Measurements from ENCODE around the gene FAM76B. TPM values are rescaled to one million over a fixed set of nuclear protein-coding genes. Genes with fewer than 3 reads are reported as not detected.

The FAM76B gene
- total RNA-seq, 2 experiments from 2014 or later, result 35.4 to 37.8 TPM

GRCh38 chr11:95794086-95794485 lies 4.5 kb upstream of the FAM76B start:
- POLR2A ChIA-PET, result no interaction called here
- CTCF ChIA-PET, result no interaction called here

DNA sequence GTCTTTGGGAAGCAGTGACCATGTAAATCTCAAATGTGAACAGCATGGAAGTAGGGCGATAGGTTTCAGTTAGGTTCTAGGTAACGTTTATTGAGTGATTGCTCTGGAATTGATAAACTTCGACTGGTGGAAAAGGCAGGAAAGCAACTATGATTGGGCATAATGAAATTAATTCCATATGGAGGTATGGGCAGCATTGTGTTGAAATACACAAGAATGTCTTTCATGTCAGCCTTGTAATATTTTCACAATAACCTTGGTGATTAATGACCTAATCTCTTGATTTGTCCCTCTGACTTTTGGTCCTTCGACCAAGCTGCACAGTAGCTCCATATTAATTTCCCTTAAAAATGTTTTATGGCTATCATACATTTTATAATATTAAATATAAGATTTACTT lies 3.5 kb upstream of the FAM76B start:
- ChIA-PET POLR2A (interaction anchor here (0.6 kb wide), 1 partner anchor 726 kb away, joined by 3 read pairs; no protein-coding TSS in a partner anchor), CTCF (no interaction called here)

DNA sequence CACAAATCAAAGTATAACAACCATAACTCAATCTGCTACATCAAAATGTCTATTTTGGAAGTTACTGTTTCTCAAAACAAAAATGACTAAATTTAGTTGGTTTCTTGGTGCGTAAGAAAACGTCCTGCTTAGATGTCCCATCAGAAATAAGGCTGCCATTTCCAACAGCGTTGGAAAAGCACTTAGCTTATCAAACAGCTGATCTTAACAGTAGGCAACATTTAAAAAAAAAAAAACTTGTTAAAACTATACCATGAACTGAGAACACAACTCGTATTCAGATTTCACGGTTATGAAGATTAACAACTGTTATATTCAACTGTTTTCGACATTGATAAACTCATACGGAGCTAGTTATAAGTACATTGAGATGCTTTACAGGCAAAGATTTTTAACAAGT lies 3.1 kb upstream of the FAM76B start:
- POLR2A ChIA-PET, result interaction anchor here (0.6 kb wide), 1 partner anchor 726 kb away, joined by 3 read pairs; no protein-coding TSS in a partner anchor
- CTCF ChIA-PET, result no interaction called here

GRCh38 chr11:95792200-95792599 lies 2.6 kb upstream of the FAM76B start:
- CTCF ChIA-PET, result no interaction called here
- POLR2A ChIA-PET, result interaction anchor here (1.0 kb wide), 1 partner anchor 633 kb away, joined by 4 read pairs; no protein-coding TSS in a partner anchor

DNA sequence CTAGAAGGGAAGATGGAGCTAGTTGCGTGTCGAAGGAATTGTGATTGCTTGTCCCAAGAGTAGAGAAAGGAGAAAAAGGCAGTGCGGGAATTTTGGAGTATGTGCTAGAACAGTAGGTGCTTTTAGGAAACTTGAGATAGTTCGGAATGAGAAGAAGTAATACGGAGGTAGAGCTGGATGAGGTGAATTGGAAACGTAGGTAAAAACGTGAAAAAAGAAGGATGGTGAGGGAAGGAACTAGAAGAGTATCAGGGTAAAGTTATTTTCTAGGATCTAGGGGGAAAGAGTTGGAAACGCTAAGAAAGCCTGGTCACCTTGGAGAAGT lies 2.1 kb upstream of the FAM76B start:
- ChIA-PET POLR2A (interaction anchor here (1.0 kb wide), 1 partner anchor 633 kb away, joined by 4 read pairs; no protein-coding TSS in a partner anchor), CTCF (interaction anchor here (1.2 kb wide), 1 partner anchor 98 kb away, joined by 5 read pairs; no protein-coding TSS in a partner anchor)

DNA sequence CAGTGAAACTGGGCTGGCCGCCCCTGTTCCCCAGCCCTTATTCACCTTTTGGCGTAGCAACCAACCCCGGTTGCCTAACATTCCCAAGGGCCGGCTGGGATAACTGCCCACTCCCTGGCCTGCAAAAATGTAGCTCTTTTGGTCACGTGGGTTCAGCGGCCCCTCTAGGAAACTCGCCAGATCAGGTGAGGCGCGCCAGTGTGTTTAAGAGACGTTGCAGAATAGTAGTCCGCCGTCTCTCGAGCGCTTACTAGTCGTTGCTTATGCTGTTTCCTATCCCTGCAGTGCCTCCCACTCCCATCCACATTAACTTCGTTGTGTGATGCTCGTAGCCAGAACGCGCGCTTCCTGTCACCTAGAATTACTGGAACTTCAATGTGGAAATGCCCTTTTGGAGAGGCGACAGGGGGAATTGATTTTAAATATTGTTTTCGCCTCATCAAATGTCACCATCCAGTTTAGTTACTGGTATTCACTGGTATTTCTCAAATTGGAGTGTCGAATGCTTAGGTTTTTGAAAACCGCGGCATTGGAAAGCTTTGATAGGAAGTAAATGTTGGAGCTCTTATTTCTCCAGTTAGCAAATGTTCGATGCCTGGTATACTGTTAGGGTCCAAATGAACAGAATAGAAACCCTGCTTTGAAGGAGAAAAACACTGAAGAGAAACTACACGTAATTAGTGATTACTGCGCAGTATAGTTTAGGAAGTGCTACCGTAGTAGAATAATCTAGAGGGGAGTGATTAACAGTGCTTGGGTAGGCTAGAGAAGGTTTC lies 1.5 kb upstream of the FAM76B start:
- POLR2A ChIA-PET, result interaction anchor here (1.0 to 2.9 kb wide), 7 partner anchors 549 to 723 kb away, joined by 3 to 14 read pairs (median 5); partner anchors contain the start of gene SESN3
- CTCF ChIA-PET, result interaction anchor here (0.6 to 1.2 kb wide), 2 partner anchors 98 to 277 kb away, joined by 3 to 5 read pairs; no protein-coding TSS in a partner anchor

DNA sequence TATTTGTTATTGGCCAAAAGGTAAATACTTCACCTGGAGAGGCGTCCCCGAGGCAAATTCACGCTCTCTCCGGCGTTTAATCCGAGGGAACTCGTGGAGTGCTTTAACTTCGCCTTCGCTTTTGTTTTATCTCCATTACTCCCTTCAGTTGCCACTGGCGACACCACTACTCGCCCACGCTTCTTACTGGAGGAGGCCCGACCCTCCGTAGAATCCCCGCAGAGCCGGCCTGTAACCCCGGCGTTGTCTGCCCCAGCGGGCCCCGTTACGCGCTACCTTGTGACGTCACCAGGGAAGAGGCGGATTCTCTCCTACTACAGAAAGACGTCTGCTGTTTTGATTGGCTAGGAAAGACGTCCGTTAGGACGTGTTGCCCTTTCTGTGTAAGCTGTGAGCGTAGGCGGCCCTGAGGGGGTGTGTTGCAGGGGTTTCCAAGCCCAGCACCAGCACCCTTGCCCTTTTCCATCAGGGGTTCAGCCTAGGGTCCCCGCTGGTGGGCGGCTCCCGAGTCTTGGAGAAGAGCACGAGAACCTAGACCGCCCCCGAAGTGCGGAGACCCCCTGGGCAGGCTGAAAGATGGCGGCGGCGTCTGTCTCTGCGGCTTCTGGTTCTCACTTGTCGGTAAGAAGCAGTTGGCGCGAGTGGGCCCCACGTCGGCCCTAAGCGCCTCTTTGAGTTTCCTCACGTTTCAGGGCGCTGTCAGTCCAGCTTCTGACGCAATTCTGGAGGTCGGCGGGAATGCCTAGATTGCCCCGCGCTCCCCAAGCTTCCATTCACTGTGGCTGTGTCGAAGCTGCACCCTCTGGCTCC lies 746 bp upstream of the FAM76B start, which contains the start of gene CEP57:
CEP57 (plus strand) TSS at position 376 of the 810 bp plus-strand sequence; CDS start at position 577, 201 bp downstream.
- POLR2A ChIA-PET, result interaction anchor here (1.0 to 2.9 kb wide), 10 partner anchors 50 to 722 kb away, joined by 3 to 14 read pairs (median 4); partner anchors contain the start of genes CCDC82, JRKL, MAML2 and SESN3
- CTCF ChIA-PET, result interaction anchor here (0.6 to 1.5 kb wide), 3 partner anchors 97 to 599 kb away, joined by 3 to 5 read pairs (median 4); partner anchors contain the start of genes CCDC82 and JRKL

DNA sequence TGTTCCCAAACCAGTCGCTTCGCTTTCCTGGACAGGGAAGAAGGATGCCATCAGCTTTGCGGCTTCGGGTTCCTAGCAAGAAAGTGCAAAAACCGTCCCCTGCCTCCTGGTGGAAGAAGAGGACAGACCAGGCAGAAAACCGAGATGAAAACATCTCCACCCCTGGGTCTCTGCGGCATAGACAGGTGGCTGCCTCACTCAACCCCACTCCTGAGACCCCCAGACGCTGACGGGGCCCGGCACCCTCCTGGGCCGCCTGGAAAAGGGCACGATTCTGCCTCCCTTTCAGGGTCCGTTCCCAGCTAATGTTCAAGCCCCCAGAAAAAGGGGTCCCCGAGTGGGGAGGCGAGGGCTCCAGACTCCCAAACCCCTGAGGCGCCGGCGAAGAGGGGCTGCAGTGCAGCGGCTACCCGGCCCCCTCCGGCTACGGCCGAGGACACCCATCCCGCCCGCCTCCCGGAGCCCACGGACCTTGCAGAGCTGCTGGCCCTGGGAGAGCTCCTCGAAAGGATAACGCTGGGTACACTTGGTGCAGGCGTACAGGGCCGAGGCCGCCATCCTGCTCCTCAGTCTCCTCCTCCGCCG lies 569 bp downstream of the FAM76B start:
- ChIA-PET CTCF (interaction anchor here (1.0 to 1.5 kb wide), 2 partner anchors 600 to 637 kb away, joined by 4 read pairs; partner anchors contain the start of genes CCDC82 and JRKL), POLR2A (interaction anchor here (0.6 to 2.9 kb wide), 11 partner anchors 9 to 815 kb away, joined by 3 to 14 read pairs (median 4); partner anchors contain the start of genes CCDC82, JRKL, KDM4D and MAML2)

- CTCF ChIA-PET, result interaction anchor here (1.6 kb wide), 1 partner anchor 627 kb away, joined by 3 read pairs; no protein-coding TSS in a partner anchor
- POLR2A ChIA-PET, result interaction anchor here (1.3 kb wide), 1 partner anchor 8 kb away, joined by 3 read pairs; no protein-coding TSS in a partner anchor
These were observed 9.0 kb downstream of the FAM76B start for GRCh38 chr11:95780544-95780943.

DNA sequence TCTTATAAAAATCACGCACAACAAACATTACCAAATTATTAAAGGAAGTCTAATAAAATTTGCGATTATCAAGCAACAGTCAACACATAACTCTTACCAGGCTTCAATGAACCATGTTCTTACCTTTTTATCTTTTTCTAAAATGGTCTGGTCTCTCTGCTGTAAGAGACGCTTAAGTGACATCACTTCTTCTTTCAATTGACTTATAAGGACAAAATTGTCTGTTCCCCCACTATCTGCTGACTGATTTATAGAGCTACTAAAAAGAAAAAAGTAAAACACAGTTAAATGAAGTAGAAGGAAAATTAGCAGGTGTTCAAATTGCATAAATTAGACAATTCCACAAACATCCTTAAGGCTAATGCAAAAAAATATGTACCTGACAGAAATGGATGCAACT lies 10.9 kb downstream of the FAM76B start:
- CTCF ChIA-PET, result interaction anchor here (1.6 kb wide), 1 partner anchor 626 kb away, joined by 3 read pairs; no protein-coding TSS in a partner anchor
- POLR2A ChIA-PET, result no interaction called here

DNA sequence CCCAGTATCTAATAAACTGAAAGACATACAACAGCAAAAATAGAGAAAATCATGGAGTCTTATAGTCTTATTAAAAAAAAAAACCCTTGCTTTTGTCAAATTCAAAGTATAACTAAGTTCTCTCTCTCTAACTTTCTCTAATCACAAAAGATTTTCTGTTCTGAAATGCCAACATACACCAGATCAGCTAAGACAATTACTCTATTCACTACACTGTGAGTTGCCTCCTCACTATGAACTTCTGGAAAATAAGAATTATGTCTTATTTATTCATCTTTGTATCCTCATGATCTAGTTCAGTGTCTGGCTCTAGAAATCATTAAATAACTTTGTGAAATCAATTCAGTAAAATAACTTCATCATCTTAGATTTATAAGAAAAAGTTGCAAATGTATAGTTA lies 12.7 kb downstream of the FAM76B start:
- POLR2A ChIA-PET, result no interaction called here
- CTCF ChIA-PET, result no interaction called here

- ChIA-PET CTCF (interaction anchor here (1.4 kb wide), 1 partner anchor 616 kb away, joined by 9 read pairs; no protein-coding TSS in a partner anchor), POLR2A (no interaction called here)
These were observed 21.1 kb downstream of the FAM76B start for GRCh38 chr11:95768521-95768920.

DNA sequence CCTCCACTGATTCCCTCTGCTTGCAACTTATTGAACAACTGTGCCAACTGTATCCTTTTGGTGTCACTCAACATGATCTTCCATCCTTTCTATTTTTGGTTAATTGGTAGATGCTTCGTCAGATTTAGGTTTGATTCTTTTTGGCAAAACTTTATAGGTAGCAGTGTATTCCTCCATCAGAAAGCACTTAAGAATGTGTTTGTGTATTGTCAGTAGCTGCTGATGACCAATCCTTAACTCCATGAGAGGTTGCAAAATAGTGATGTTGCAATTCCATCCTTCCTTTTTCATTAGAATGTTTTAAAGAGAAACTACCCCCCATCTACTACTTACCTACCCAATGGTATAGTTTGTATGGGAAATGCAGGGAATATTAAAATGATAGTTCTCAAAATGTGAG lies 22.1 kb downstream of the FAM76B start:
- CTCF ChIA-PET, result interaction anchor here (1.2 to 1.4 kb wide), 2 partner anchors 613 to 615 kb away, joined by 4 to 9 read pairs; no protein-coding TSS in a partner anchor
- POLR2A ChIA-PET, result no interaction called here

GRCh38 chr11:95766701-95767100 lies 22.9 kb downstream of the FAM76B start:
- ChIA-PET CTCF (interaction anchor here (2.0 kb wide), 1 partner anchor 62 kb away, joined by 7 read pairs; no protein-coding TSS in a partner anchor), POLR2A (no interaction called here)

- ChIA-PET POLR2A (no interaction called here), CTCF (interaction anchor here (0.6 to 2.0 kb wide), 6 partner anchors 59 to 614 kb away, joined by 3 to 7 read pairs (median 3); no protein-coding TSS in a partner anchor)
These were observed 25.2 kb downstream of the FAM76B start for GRCh38 chr11:95764267-95764898.

- ChIA-PET CTCF (interaction anchor here (1.2 kb wide), 1 partner anchor 53 kb away, joined by 3 read pairs; no protein-coding TSS in a partner anchor), POLR2A (interaction anchor here (0.5 kb wide), 1 partner anchor 88 kb away, joined by 4 read pairs; no protein-coding TSS in a partner anchor)
These were observed 27.0 kb downstream of the FAM76B start for GRCh38 chr11:95762534-95762933.

DNA sequence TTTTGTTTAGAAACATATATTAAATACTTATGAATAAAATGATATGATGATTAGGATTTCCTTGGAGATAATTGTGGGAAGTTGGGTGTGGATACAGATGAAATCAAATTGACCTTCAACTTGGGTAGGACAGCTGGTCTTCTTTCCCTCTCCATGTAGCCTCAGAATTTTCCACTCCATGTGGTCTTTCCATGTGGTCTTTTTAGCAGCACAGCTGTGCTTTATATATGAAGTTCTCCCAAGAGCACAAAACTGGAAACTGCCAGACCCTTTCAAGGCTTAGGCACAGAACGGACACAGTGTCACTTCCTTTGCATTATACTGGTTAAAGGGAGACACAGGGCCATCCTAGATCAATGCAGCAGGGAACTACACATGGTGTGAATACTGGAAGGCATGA lies 28.6 kb downstream of the FAM76B start:
- POLR2A ChIA-PET, result no interaction called here

GRCh38 chr11:95751515-95751914 lies 38.1 kb downstream of the FAM76B start:
- POLR2A ChIA-PET, result no interaction called here
- CTCF ChIA-PET, result no interaction called here

More for the DNA sequence above, 28.6 kb downstream of the FAM76B start:
- CTCF ChIA-PET, result interaction anchor here (0.6 kb wide), 1 partner anchor 691 kb away, joined by 6 read pairs; no protein-coding TSS in a partner anchor

Measured in activated CD8-positive, alpha-beta memory T cell treated with anti-CD3 and anti-CD28 coated beads for 36 hours (primary cell).